ENCODE measurements around the gene MORN3. TPM values are rescaled to one million over a fixed set of nuclear protein-coding genes. Genes with fewer than 3 reads are reported as not detected.

Gene MORN3
- total and polyA plus RNA-seq, 10 of the 15 experiments (the other 5 are each of a cell fraction or from before 2014, with no cell fraction given) = 0.08 to 0.34 (median 0.17) TPM

- no peaks in the 10 kb centered on the region for H4K20me1 ChIP-seq (ENCODE audit: control insufficient read depth, insufficient read depth)
- POLR2A ChIA-PET = interaction anchor here (0.6 to 3.9 kb wide), 26 partner anchors 10 to 175 kb away, joined by 3 to 20 read pairs (median 8); no protein-coding TSS in a partner anchor
- BruUV-seq (replicated peaks) = TSS peak; percentile 75
- H3K27me3 ChIP-seq (replicated peaks in 1 of 2; ENCODE audit: control insufficient read depth in 2 of 2, insufficient read depth in 2 of 2, low read length in 1 of 2) = no peaks in the 10 kb centered on the region
- FAIRE-seq = peak; percentile 49
- no peak for DNase-seq (ENCODE audit: low read depth, low spot score)
- SMC1A ChIA-PET (ENCODE audit: uncharacterized antibody, unreplicated experiment) = interaction anchor here (0.7 to 6.3 kb wide), 31 partner anchors 10 to 128 kb away, joined by 3 to 60 read pairs (median 4); partner anchors contain the start of genes KDM2B and MORN3
- peaks cover 24% of the 10 kb centered on the region for H3K4me1 ChIP-seq (ENCODE audit: control insufficient read depth, insufficient read depth, low read length)
- intact Hi-C loops (cut with micrococcal nuclease; ENCODE audit: unreplicated experiment) (loop anchor here (2.0 kb wide), 2 partner anchors 36 to 38 kb away; no protein-coding TSS in a partner anchor), in situ Hi-C loops (cut with MboI) (no loop called here)
- no peaks in the 10 kb centered on the region; a peak in 1 of 4 replicates for H3K36me3 ChIP-seq (ENCODE audit: control insufficient read depth in 2 of 2, insufficient read depth in 2 of 2, low read length in 1 of 2)
- peak overlapping the region; percentile 92 for H3K27ac ChIP-seq (ENCODE audit: control insufficient read depth, insufficient read depth)
- H3K9ac ChIP-seq (ENCODE audit: control insufficient read depth, insufficient read depth, low read length) = peak overlapping the region; percentile 89
- WGBS (ENCODE audit: insufficient coverage, insufficient replicate concordance, low lambda C conversion rate, missing lambda C conversion rate) = 3% methylated on average over 42 of the region's 53 CpGs
- H3K9me3 ChIP-seq (replicated peaks; ENCODE audit: control insufficient read depth, insufficient read depth, low read length) = no peaks in the 10 kb centered on the region
- CTCF ChIA-PET = interaction anchor here (0.8 to 7.4 kb wide), 29 partner anchors 10 to 388 kb away, joined by 3 to 80 read pairs (median 5); partner anchors contain the start of gene MORN3
- H3K79me2 ChIP-seq (ENCODE audit: control insufficient read depth, insufficient read depth, low read length) = peaks cover 51% of the 10 kb centered on the region
- ATAC-seq = peak; percentile 69
- RAD21 ChIA-PET (ENCODE audit: unreplicated experiment) = interaction anchor here (0.6 to 5.1 kb wide), 31 partner anchors 8 to 175 kb away, joined by 3 to 61 read pairs (median 5); partner anchors contain the start of genes KDM2B, MORN3 and RHOF
- peak overlapping the region; percentile 86 for H3K4me2 ChIP-seq (ENCODE audit: control insufficient read depth, insufficient read depth)
- peak overlapping the region; percentile 64 for H2AFZ ChIP-seq (ENCODE audit: control insufficient read depth, low read depth, low read length)
- peak overlapping the region; percentile 83 for H3K4me3 ChIP-seq
- no peak for TF ChIP-seq ATF2 (IDR thresholded peaks at IDR 0.05; ENCODE audit: low read length)
- peak; percentile 9; the same call in 1 of the 2 replicates for TF ChIP-seq ZNF217 (IDR thresholded peaks at IDR 0.05)
- TF ChIP-seq BMI1 (IDR thresholded peaks at IDR 0.05; ENCODE audit: borderline replicate concordance) = no peak
- no peak for TF ChIP-seq POU2F2 (IDR thresholded peaks at IDR 0.05; ENCODE audit: borderline replicate concordance, low read depth, low read length)
- TF ChIP-seq JUNB (IDR thresholded peaks at IDR 0.05) = 0 out of 2 replicates have a peak, but pooled peaks have one; percentile 5
- TF ChIP-seq KAT2A (conservative IDR thresholded peaks at IDR 0.05; ENCODE audit: control insufficient read depth, low read depth, low read length) = no peak
- 0 out of 2 replicates have a peak, but pooled peaks have one; percentile 21 for TF ChIP-seq NBN (IDR thresholded peaks at IDR 0.05)
- no peak; the same call in 1 of the 2 replicates for TF ChIP-seq NKRF (conservative IDR thresholded peaks at IDR 0.05)
- TF ChIP-seq BHLHE40 (IDR thresholded peaks at IDR 0.05; ENCODE audit: borderline replicate concordance in 1 of 2, low read depth in 2 of 2, low read length in 1 of 2) = 0 out of 4 replicates have a peak, but pooled peaks have one; percentile 4 to 15
- TF ChIP-seq ZBTB40 (IDR thresholded peaks at IDR 0.05; ENCODE audit: borderline replicate concordance) = no peak
- TF ChIP-seq RFX5 (IDR thresholded peaks at IDR 0.05; ENCODE audit: low read depth, low read length) = 0 out of 2 replicates have a peak, but pooled peaks have one; percentile 14
- TF ChIP-seq ZNF207 (IDR thresholded peaks at IDR 0.05; ENCODE audit: borderline replicate concordance) = no peak
- no peak for TF ChIP-seq E2F4 (IDR thresholded peaks at IDR 0.05; ENCODE audit: low read depth, low read length)
These were observed 42.4 kb downstream of the MORN3 start for GRCh38 chr12:121626853-121627640.
